HPDE6-E6E7 (cell line): ENCODE measurements around the gene FZD4.
"Not testable (repeated sequence)": the region's sequence is repeated elsewhere in the genome, so short reads cannot be mapped to it uniquely, and the experiment has no call there.

Experiments
- DNase-seq: peaks from one replicate; pipeline ENCODE4 v3.0.0; 2011; ENCODE audit warnings: missing footprints; ENCODE audit errors: extremely low spot score

FZD4 gene

DNA sequence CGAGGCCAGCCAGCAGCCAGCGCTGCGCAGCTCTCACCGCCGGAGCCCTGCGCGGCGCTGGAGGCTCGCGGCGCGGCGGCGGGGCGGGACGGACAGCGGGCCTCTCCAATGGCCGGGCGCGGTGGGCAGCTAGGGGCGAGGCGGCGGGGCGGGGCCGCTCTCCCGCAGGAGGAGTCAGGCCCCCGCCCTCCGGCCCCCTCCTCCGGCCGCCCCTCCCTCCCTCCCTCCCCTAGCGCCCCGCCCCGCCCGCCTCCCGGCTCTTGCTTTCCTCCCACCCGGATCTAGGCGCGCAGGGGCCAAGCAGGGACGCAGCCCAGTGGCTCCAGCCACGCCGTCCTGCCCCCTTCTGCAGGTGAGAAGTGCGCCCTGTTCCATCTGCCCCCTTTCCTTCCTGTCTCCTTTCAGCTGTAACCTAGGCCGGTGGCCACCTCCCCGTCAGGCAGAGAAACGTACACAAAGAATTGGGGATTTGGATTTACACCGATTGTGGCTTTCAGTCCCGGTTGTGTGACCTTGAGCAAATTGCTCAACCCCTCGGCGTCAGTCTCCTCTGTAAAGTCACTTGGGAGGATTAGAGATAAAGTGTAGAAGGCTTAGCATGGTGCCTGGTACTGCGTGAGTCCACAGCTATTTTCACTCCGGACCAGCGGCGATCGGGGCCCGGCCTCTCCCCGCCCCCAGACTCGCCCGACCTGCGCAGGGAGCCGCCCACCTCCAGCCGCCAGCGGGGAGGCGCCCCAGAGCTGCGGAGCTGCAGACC lies at the start of gene FZD4:
Gene FZD4 (minus strand): TSS at position 35 of the 760 bp plus-strand sequence. CDS start 310 bp downstream, outside the sequence.
- peak; percentile 88 for DNase-seq

DNA sequence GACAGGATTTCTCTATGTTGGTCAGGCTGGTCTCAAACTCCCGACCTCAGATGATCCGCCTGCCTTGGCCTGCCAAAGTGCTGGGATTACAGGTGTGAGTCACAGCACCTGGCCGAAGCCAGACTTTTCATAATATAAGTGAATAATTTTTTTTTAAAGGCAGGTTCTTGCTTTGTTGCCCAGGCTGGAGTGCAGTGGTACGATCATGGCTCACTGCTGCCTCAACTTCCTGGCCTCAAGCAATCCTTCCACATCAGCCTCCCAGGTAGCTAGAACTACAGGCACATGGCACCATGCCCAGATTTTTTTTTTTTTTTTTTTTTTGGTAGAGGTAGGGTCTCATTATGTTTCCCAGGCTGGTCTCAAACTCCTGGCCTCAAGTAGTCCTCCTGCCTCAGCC lies 49.1 kb upstream of the FZD4 start:
- not testable (repeated sequence) for DNase-seq

DNA sequence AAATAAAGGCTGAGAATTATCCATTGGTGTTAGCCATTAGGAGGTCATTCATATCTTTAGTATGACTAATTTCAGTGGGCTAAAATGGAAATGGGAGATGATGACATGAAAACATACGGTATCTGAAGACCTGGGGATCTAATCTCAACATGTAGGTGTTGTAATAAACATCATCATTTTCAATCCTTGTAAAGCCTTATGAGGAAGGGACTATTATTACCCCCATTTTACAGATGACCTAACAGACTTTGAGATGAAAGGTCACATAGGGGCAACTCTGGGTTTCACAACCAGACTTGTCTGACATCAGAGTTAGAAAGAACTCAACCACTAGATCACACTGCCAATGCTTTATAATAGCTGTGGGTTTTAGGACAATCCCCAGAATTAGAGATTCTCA lies 47.7 kb upstream of the FZD4 start:
- no peak for DNase-seq

GRCh38 chr11:86999859-87000753 lies 44.9 kb upstream of the FZD4 start:
- DNase-seq, result no peak

DNA sequence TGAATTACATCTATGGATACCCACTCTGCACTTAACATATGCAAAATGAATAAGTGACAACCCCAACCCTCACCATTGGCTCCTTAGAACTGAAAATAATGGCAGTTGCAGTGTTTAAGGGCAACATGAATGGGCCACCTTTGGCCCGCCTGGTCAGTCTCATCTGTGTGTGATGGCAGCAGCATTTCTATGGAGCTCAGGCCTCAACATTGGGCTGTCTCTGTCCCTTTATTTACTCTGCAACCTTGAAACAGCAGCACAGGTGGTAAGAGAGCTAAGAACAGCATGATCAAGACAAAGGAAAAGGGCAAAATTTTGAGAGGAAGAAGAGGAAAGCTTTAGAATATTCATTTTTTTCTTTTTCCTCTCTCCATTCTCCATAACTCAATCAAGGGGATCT lies 44.2 kb upstream of the FZD4 start:
- DNase-seq, result no peak

GRCh38 chr11:86996953-86997570 lies 41.9 kb upstream of the FZD4 start:
- DNase-seq, result no peak

- DNase-seq, result no peak
Observed at GRCh38 chr11:86993031-86993430, 37.8 kb upstream of the FZD4 start.

DNA sequence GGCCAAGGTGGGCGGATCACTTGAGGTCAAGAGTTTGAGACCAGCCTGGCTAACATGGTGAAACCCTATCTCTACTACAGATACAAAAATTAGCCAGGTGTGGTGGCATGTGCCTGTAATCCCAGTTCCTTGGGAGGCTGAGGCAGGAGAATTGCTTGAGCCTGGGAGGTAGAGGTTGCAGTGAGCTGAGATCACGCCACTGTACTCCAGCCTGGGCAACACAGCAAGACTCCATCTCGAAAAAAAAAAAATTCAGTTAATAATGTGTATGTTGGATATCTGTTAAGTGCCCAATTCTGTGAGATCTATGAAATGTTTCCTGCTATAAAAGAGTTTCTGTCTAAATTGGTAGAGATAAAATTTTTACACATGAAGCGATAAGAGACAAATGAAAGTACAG lies 37.1 kb upstream of the FZD4 start:
- not testable (repeated sequence) for DNase-seq

- no peak for DNase-seq
Observed at GRCh38 chr11:86991341-86991740, 36.1 kb upstream of the FZD4 start.

GRCh38 chr11:86990515-86990914 lies 35.3 kb upstream of the FZD4 start:
- DNase-seq, result no peak

GRCh38 chr11:86990031-86990430 lies 34.8 kb upstream of the FZD4 start:
- DNase-seq, result no peak

GRCh38 chr11:86988351-86988881 lies 33.2 kb upstream of the FZD4 start:
- DNase-seq, result no peak

- DNase-seq, result no peak
Observed at GRCh38 chr11:86987679-86988078, 32.5 kb upstream of the FZD4 start.

GRCh38 chr11:86984701-86985100 lies 29.5 kb upstream of the FZD4 start:
- DNase-seq, result no peak

DNA sequence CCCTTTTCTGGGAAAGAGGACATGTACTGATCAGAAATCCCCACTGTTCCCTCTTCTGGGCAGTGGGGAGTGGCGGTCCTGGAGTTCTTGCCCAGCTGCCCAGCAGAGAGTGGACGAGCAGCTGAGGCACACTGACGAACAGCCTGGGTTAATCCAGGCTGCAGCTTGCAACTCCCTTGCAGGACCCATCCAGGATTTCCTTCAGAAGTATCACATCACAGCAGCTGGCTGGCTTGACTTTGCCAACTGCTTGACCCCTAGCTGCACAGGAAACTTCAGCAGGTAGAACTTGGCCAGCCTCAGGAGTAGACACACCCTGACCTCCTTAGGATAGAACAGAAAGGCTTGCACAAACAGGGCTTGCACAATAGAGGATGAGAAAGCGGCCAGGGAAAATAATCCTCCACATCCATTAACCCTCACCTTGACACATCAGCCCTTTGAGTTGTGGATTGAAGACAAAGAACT lies 27.9 kb upstream of the FZD4 start:
- no peak for DNase-seq

DNA sequence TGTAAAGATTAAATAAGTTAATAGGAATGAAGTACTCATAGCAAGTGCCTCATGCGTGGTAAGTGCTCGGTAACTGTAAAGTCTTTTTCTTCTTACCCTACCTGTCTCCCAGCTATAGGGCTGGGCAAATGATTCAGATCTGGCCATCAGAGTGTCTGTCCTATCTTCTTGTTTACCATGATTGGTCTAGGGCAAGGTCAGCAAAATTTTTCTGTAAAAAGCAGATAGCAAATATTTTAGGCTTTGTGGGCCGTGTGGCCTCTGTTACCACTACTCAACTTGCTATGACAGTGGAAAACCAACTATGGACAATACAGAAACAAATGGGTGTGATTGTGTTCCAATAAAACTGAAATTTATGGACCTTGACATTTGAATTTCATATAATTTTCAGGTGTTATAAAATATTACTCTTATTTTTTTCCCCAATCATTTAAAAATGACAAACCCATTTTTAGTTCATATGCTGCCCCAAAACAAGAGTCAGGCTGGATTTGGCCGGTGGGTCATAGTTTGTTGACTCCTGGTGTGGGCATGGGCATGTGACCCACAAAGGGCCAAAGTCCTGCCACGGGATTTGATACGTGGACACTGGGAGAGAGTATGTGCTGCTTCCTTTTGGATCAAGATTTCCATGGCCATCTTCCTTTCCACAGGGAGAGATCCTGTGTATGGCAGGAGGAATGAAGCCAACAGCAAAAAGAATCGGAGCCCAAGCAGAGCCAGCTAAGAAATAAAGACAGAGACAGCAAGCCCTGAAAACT lies 26.8 kb upstream of the FZD4 start:
- no peak for DNase-seq

GRCh38 chr11:86980086-86980796 lies 25.0 kb upstream of the FZD4 start:
- DNase-seq, result no peak

- no peak for DNase-seq
Observed at GRCh38 chr11:86978756-86979608, 23.8 kb upstream of the FZD4 start.

DNA sequence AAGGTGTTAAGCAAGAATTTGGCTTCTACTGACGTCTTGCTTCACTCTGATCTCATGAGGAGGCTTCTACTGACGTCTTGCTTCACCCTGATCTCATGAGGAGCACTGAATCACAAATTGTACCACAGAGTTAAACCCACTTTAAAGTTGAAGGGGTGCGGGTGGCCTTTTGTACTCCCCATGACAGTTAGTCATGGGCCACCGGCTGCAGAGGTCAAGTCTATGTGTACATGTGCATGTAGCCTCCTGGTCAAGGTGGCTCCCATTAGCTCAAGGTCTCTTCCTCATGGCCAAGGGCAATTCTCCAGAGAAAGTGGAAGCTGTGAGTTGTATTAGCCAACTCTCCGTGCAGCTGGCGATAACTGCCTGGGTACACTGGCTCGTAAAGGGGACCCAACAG lies 23.1 kb upstream of the FZD4 start:
- DNase-seq, result no peak
